Suprapubic skin (tissue), 3 donors: ENCODE data around the gene AP5B1.

Experiments used
- EP300 ChIP-seq: sonication (generic); formaldehyde crosslinking; IDR thresholded peaks from one replicate; pipeline ENCODE4 v1.6.1; 2017; ENCODE audit warnings: antibody characterized with exemption
- TF ChIP-seq, protein P1 (sequence below), 2 donors: fragments of 200-600 bp in 1 of 2; fragments of 450-650 bp in 1 of 2; sonication (generic) in 1 of 2; IDR thresholded peaks; one replicate each; pipeline ENCODE4 v1.5.1; 2016 to 2019; ENCODE audit warnings: antibody characterized with exemption in 2 of 2, mild to moderate bottlenecking in 1 of 2, moderate library complexity in 1 of 2

- TF ChIP-seq, protein P1, sequence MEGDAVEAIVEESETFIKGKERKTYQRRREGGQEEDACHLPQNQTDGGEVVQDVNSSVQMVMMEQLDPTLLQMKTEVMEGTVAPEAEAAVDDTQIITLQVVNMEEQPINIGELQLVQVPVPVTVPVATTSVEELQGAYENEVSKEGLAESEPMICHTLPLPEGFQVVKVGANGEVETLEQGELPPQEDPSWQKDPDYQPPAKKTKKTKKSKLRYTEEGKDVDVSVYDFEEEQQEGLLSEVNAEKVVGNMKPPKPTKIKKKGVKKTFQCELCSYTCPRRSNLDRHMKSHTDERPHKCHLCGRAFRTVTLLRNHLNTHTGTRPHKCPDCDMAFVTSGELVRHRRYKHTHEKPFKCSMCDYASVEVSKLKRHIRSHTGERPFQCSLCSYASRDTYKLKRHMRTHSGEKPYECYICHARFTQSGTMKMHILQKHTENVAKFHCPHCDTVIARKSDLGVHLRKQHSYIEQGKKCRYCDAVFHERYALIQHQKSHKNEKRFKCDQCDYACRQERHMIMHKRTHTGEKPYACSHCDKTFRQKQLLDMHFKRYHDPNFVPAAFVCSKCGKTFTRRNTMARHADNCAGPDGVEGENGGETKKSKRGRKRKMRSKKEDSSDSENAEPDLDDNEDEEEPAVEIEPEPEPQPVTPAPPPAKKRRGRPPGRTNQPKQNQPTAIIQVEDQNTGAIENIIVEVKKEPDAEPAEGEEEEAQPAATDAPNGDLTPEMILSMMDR (IDR thresholded peaks at IDR 0.05) = no peak
- no peak for TF ChIP-seq EP300
Observed at GRCh38 chr11:65777241-65777640, 3.5 kb downstream of the AP5B1 start.
